HEK293 (cell line): ENCODE measurements around the gene LTN1.
A peak's percentile ranks its signal among the peaks of the same experiment; 100 is the strongest.

ENCODE experiments used
- CTCF ChIA-PET: fragments of 350-600 bp; formaldehyde crosslinking; extraction: SDS; loops from one replicate; lab custom pipeline; 2021; ENCODE audit warnings: antibody characterized with exemption; lab: Yijun Ruan, JAX
- POLR2A ChIA-PET: fragments of 300-600 bp; formaldehyde crosslinking; extraction: SDS; loops from one replicate; lab custom pipeline; 2020; ENCODE audit warnings: antibody characterized with exemption, inconsistent platforms; lab: Yijun Ruan, JAX
- H3K27ac ChIP-seq: fragments of 200-500 bp; sonication (Bioruptor generic); 2 replicates; pipeline ENCODE4 v1.5.1; 2014; ENCODE audit warnings: low read depth, low read length, control low read depth, inconsistent platforms; ENCODE audit errors: extremely low read depth
- H3K36me3 ChIP-seq, 2 experiments: fragments of 200-500 bp in 1 of 2; sonication (Bioruptor generic) in 1 of 2; 1 replicate in 1 of 2; 2 replicates in 1 of 2; pipeline ENCODE4 v1.5.1; 2014 to 2017; ENCODE audit warnings: inconsistent platforms in 2 of 2, low read length in 2 of 2; ENCODE audit not compliant: control insufficient read depth in 2 of 2, insufficient read depth in 1 of 2
- H3K4me1 ChIP-seq: fragments of 200-500 bp; sonication (Bioruptor generic); 2 replicates; pipeline ENCODE4 v1.5.1; 2014; ENCODE audit warnings: mild to moderate bottlenecking, low read length, inconsistent platforms; ENCODE audit not compliant: control insufficient read depth, insufficient read depth
- H3K4me3 ChIP-seq: 2 replicates; pipeline ENCODE4 v1.5.1; 2011; ENCODE audit warnings: low read depth, mild to moderate bottlenecking, control low read depth, low read length, moderate library complexity
- H3K9me3 ChIP-seq: fragments of 200-500 bp; sonication (Bioruptor generic); 2 replicates; pipeline ENCODE4 v1.5.1; 2014; ENCODE audit warnings: low read depth, low read length, inconsistent platforms; ENCODE audit not compliant: control insufficient read depth, insufficient read depth
- BCL11B ChIP-seq: fragments of 450-650 bp; formaldehyde crosslinking; IDR thresholded peaks from 2 replicates; pipeline ENCODE4 v1.5.1; 2016; ENCODE audit warnings: low read depth, missing biosample characterization, missing genetic modification characterization
- FEZF1 ChIP-seq: fragments of 450-650 bp; formaldehyde crosslinking; IDR thresholded peaks from 2 replicates; pipeline ENCODE4 v1.5.1; 2016; ENCODE audit warnings: missing biosample characterization, missing genetic modification characterization
- GLIS2 ChIP-seq: fragments of 450-650 bp; formaldehyde crosslinking; IDR thresholded peaks from 2 replicates; pipeline ENCODE4 v1.5.1; 2016; ENCODE audit warnings: missing biosample characterization, missing genetic modification characterization
- MEIS1 ChIP-seq: sonication (generic); formaldehyde crosslinking; IDR thresholded peaks from 2 replicates; pipeline ENCODE4 v1.8.1; 2022; ENCODE audit warnings: missing genetic modification reagents, mild to moderate bottlenecking, borderline replicate concordance
- MYNN ChIP-seq: fragments of 450-650 bp; formaldehyde crosslinking; IDR thresholded peaks from 2 replicates; pipeline ENCODE4 v1.5.1; 2016; ENCODE audit warnings: missing biosample characterization, missing genetic modification characterization, borderline replicate concordance
- SP2 ChIP-seq: fragments of 450-650 bp; formaldehyde crosslinking; IDR thresholded peaks from 2 replicates; pipeline ENCODE4 v1.5.1; 2016; ENCODE audit warnings: missing biosample characterization, missing genetic modification characterization
- YY2 ChIP-seq: fragments of 450-650 bp; formaldehyde crosslinking; IDR thresholded peaks from 2 replicates; pipeline ENCODE4 v1.5.1; 2016; ENCODE audit warnings: missing biosample characterization, missing genetic modification characterization
- ZBTB7A ChIP-seq: fragments of 450-650 bp; formaldehyde crosslinking; IDR thresholded peaks from 2 replicates; pipeline ENCODE4 v1.5.1; 2016; ENCODE audit warnings: low read depth, missing biosample characterization, missing genetic modification characterization
- ZFP37 ChIP-seq: fragments of 450-650 bp; formaldehyde crosslinking; IDR thresholded peaks from 2 replicates; pipeline ENCODE4 v1.5.1; 2016; ENCODE audit warnings: missing biosample characterization, missing genetic modification characterization
- ZNF221 ChIP-seq: fragments of 450-650 bp; formaldehyde crosslinking; IDR thresholded peaks from 2 replicates; pipeline ENCODE4 v1.5.1; 2017; ENCODE audit warnings: missing biosample characterization, missing genetic modification characterization, borderline replicate concordance
- ZNF354C ChIP-seq: fragments of 450-650 bp; formaldehyde crosslinking; IDR thresholded peaks from 2 replicates; pipeline ENCODE4 v1.5.1; 2016; ENCODE audit warnings: missing biosample characterization, missing genetic modification characterization, low read depth, borderline replicate concordance
- ZNF37A ChIP-seq: fragments of 450-650 bp; IDR thresholded peaks from 2 replicates; pipeline ENCODE4 v1.5.1; 2018; ENCODE audit warnings: missing biosample characterization, missing genetic modification characterization
- ZNF473 ChIP-seq: fragments of 450-650 bp; formaldehyde crosslinking; IDR thresholded peaks from 2 replicates; pipeline ENCODE4 v1.5.1; 2017; ENCODE audit warnings: missing biosample characterization, missing genetic modification characterization
- ZNF514 ChIP-seq: fragments of 450-650 bp; formaldehyde crosslinking; IDR thresholded peaks from 2 replicates; pipeline ENCODE4 v1.5.1; 2016; ENCODE audit warnings: missing biosample characterization, missing genetic modification characterization
- ZNF558 ChIP-seq: fragments of 450-650 bp; formaldehyde crosslinking; IDR thresholded peaks from 2 replicates; pipeline ENCODE4 v1.5.1; 2016; ENCODE audit warnings: missing biosample characterization, missing genetic modification characterization
- ZNF623 ChIP-seq: fragments of 450-650 bp; formaldehyde crosslinking; IDR thresholded peaks from 2 replicates; pipeline ENCODE4 v1.5.1; 2016; ENCODE audit warnings: missing biosample characterization, missing genetic modification characterization
- ZNF658 ChIP-seq: fragments of 450-650 bp; formaldehyde crosslinking; IDR thresholded peaks from 2 replicates; pipeline ENCODE4; 2016; ENCODE audit warnings: missing biosample characterization, missing genetic modification characterization
- ZNF701 ChIP-seq: fragments of 450-650 bp; formaldehyde crosslinking; IDR thresholded peaks from 2 replicates; pipeline ENCODE4 v1.5.1; 2016; ENCODE audit warnings: missing biosample characterization, missing genetic modification characterization
- ZNF785 ChIP-seq: fragments of 450-650 bp; formaldehyde crosslinking; IDR thresholded peaks from 2 replicates; pipeline ENCODE4 v1.5.1; 2016; ENCODE audit warnings: missing biosample characterization, missing genetic modification characterization
- ZNF791 ChIP-seq: fragments of 450-650 bp; formaldehyde crosslinking; IDR thresholded peaks from 2 replicates; pipeline ENCODE4 v1.5.1; 2016; ENCODE audit warnings: missing biosample characterization, missing genetic modification characterization
- ZNF843 ChIP-seq: fragments of 450-650 bp; formaldehyde crosslinking; IDR thresholded peaks from 2 replicates; pipeline ENCODE4 v1.5.1; 2016; ENCODE audit warnings: missing biosample characterization, missing genetic modification characterization
- ZXDB ChIP-seq: fragments of 450-650 bp; formaldehyde crosslinking; IDR thresholded peaks from 2 replicates; pipeline ENCODE4 v1.5.1; 2016; ENCODE audit warnings: missing biosample characterization, missing genetic modification characterization
- TF ChIP-seq, protein P1 (sequence below): fragments of 450-650 bp; formaldehyde crosslinking; IDR thresholded peaks from 2 replicates; pipeline ENCODE4 v1.5.1; 2016; ENCODE audit warnings: missing biosample characterization, missing genetic modification characterization
- TF ChIP-seq, protein P2 (sequence below): fragments of 450-650 bp; IDR thresholded peaks from 2 replicates; pipeline ENCODE4 v1.5.1; 2018; ENCODE audit warnings: missing biosample characterization, mild to moderate bottlenecking, missing genetic modification characterization
- TF ChIP-seq, protein P3 (sequence below): fragments of 450-650 bp; formaldehyde crosslinking; IDR thresholded peaks from 2 replicates; pipeline ENCODE4 v1.5.1; 2016; ENCODE audit warnings: missing biosample characterization, missing genetic modification characterization
- TF ChIP-seq, protein P4 (sequence below): fragments of 450-650 bp; formaldehyde crosslinking; IDR thresholded peaks from 2 replicates; pipeline ENCODE4 v1.5.1; 2016; ENCODE audit warnings: missing biosample characterization, missing genetic modification characterization
- TF ChIP-seq, protein P5 (sequence below): fragments of 450-650 bp; formaldehyde crosslinking; IDR thresholded peaks from 2 replicates; pipeline ENCODE4 v1.5.1; 2016; ENCODE audit warnings: missing biosample characterization, missing genetic modification characterization
- TF ChIP-seq, protein P6 (sequence below): fragments of 450-650 bp; formaldehyde crosslinking; IDR thresholded peaks from 2 replicates; pipeline ENCODE4 v1.5.1; 2017; ENCODE audit warnings: missing biosample characterization, missing genetic modification characterization
- TF ChIP-seq, protein P7 (sequence below): fragments of 450-650 bp; formaldehyde crosslinking; IDR thresholded peaks from 2 replicates; pipeline ENCODE4 v1.5.1; 2017; ENCODE audit warnings: missing biosample characterization, missing genetic modification characterization

Gene LTN1

DNA sequence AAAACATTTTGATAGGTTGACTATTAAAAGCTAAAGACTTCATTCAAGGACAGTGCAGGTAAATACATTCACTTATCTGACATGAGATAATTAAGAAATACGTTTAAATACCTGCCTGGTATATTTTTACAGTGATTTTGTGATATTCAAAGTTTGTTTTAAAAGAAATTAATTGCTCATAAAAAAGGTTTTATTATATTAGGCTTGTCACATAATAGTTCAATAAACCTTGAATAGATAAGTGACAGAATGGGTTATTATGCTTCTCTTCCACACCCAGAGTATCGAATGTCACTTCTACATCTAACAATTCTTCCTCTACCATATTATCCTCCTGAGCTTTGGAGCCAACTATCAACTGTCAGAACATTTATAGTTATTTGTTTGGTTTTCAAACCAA lies 60.0 kb downstream of the LTN1 start:
- Histone ChIP-seq H3K36me3 (peaks cover 24 to 28% of the 10 kb centered on the region in 2 experiments), H3K27ac (no peak overlapping the region)
- POLR2A ChIA-PET: no interaction called here
- TF ChIP-seq ZNF514 (no peak), ZNF354C (tag by site-specific recombination) (no peak), YY2 (no peak), ZNF473 (tag by site-specific recombination) (no peak), MYNN (no peak), BCL11B (tag by site-specific recombination) (peak; percentile 53), ZNF558 (no peak), ZXDB (peak; percentile 49; the same call in 1 of the 2 replicates), ZNF791 (tag by site-specific recombination) (no peak), ZFP37 (no peak), ZNF37A (tag by site-specific recombination) (no peak), ZNF785 (tag by site-specific recombination) (no peak), FEZF1 (peak; percentile 61), ZBTB7A (tag by site-specific recombination) (no peak), ZNF221 (tag by site-specific recombination) (no peak), ZNF658 (tag by site-specific recombination) (no peak), SP2 (tag by site-specific recombination) (no peak), ZNF843 (tag by site-specific recombination) (peak; percentile 80), ZNF701 (no peak), ZNF623 (tag by site-specific recombination) (no peak), MEIS1 (CRISPR knock-in tag) (no peak), GLIS2 (tag by site-specific recombination) (no peak)
- TF ChIP-seq, protein P1, sequence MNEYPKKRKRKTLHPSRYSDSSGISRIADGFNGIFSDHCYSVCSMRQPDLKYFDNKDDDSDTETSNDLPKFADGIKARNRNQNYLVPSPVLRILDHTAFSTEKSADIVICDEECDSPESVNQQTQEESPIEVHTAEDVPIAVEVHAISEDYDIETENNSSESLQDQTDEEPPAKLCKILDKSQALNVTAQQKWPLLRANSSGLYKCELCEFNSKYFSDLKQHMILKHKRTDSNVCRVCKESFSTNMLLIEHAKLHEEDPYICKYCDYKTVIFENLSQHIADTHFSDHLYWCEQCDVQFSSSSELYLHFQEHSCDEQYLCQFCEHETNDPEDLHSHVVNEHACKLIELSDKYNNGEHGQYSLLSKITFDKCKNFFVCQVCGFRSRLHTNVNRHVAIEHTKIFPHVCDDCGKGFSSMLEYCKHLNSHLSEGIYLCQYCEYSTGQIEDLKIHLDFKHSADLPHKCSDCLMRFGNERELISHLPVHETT (tag by site-specific recombination): no peak
- TF ChIP-seq, protein P2, sequence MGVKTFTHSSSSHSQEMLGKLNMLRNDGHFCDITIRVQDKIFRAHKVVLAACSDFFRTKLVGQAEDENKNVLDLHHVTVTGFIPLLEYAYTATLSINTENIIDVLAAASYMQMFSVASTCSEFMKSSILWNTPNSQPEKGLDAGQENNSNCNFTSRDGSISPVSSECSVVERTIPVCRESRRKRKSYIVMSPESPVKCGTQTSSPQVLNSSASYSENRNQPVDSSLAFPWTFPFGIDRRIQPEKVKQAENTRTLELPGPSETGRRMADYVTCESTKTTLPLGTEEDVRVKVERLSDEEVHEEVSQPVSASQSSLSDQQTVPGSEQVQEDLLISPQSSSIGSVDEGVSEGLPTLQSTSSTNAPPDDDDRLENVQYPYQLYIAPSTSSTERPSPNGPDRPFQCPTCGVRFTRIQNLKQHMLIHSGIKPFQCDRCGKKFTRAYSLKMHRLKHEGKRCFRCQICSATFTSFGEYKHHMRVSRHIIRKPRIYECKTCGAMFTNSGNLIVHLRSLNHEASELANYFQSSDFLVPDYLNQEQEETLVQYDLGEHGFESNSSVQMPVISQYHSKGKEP (tag by site-specific recombination): no peak
- TF ChIP-seq, protein P3, sequence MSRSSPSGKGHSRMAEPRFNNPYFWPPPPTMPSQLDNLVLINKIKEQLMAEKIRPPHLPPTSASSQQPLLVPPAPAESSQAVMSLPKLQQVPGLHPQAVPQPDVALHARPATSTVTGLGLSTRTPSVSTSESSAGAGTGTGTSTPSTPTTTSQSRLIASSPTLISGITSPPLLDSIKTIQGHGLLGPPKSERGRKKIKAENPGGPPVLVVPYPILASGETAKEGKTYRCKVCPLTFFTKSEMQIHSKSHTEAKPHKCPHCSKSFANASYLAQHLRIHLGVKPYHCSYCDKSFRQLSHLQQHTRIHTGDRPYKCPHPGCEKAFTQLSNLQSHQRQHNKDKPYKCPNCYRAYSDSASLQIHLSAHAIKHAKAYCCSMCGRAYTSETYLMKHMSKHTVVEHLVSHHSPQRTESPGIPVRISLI (tag by site-specific recombination): no peak
- TF ChIP-seq, protein P4, sequence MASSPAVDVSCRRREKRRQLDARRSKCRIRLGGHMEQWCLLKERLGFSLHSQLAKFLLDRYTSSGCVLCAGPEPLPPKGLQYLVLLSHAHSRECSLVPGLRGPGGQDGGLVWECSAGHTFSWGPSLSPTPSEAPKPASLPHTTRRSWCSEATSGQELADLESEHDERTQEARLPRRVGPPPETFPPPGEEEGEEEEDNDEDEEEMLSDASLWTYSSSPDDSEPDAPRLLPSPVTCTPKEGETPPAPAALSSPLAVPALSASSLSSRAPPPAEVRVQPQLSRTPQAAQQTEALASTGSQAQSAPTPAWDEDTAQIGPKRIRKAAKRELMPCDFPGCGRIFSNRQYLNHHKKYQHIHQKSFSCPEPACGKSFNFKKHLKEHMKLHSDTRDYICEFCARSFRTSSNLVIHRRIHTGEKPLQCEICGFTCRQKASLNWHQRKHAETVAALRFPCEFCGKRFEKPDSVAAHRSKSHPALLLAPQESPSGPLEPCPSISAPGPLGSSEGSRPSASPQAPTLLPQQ (tag by site-specific recombination): no peak
- TF ChIP-seq, protein P5, sequence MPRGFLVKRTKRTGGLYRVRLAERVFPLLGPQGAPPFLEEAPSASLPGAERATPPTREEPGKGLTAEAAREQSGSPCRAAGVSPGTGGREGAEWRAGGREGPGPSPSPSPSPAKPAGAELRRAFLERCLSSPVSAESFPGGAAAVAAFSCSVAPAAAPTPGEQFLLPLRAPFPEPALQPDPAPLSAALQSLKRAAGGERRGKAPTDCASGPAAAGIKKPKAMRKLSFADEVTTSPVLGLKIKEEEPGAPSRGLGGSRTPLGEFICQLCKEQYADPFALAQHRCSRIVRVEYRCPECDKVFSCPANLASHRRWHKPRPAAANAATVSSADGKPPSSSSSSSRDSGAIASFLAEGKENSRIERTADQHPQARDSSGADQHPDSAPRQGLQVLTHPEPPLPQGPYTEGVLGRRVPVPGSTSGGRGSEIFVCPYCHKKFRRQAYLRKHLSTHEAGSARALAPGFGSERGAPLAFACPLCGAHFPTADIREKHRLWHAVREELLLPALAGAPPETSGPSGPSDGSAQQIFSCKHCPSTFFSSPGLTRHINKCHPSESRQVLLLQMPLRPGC (tag by site-specific recombination): no peak
- TF ChIP-seq, protein P6, sequence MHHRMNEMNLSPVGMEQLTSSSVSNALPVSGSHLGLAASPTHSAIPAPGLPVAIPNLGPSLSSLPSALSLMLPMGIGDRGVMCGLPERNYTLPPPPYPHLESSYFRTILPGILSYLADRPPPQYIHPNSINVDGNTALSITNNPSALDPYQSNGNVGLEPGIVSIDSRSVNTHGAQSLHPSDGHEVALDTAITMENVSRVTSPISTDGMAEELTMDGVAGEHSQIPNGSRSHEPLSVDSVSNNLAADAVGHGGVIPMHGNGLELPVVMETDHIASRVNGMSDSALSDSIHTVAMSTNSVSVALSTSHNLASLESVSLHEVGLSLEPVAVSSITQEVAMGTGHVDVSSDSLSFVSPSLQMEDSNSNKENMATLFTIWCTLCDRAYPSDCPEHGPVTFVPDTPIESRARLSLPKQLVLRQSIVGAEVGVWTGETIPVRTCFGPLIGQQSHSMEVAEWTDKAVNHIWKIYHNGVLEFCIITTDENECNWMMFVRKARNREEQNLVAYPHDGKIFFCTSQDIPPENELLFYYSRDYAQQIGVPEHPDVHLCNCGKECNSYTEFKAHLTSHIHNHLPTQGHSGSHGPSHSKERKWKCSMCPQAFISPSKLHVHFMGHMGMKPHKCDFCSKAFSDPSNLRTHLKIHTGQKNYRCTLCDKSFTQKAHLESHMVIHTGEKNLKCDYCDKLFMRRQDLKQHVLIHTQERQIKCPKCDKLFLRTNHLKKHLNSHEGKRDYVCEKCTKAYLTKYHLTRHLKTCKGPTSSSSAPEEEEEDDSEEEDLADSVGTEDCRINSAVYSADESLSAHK (tag by site-specific recombination): peak; percentile 27; the same call in 1 of the 2 replicates
- TF ChIP-seq, protein P7, sequence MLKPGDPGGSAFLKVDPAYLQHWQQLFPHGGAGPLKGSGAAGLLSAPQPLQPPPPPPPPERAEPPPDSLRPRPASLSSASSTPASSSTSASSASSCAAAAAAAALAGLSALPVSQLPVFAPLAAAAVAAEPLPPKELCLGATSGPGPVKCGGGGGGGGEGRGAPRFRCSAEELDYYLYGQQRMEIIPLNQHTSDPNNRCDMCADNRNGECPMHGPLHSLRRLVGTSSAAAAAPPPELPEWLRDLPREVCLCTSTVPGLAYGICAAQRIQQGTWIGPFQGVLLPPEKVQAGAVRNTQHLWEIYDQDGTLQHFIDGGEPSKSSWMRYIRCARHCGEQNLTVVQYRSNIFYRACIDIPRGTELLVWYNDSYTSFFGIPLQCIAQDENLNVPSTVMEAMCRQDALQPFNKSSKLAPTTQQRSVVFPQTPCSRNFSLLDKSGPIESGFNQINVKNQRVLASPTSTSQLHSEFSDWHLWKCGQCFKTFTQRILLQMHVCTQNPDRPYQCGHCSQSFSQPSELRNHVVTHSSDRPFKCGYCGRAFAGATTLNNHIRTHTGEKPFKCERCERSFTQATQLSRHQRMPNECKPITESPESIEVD (tag by site-specific recombination): peak; percentile 55; the same call in 1 of the 2 replicates

More for the DNA sequence above, 60.0 kb downstream of the LTN1 start:
- Histone ChIP-seq H3K4me3 (no peak overlapping the region), H3K4me1 (peaks cover 11% of the 10 kb centered on the region; the same call in 1 of the 2 replicates), H3K9me3 (no peaks in the 10 kb centered on the region)
- CTCF ChIA-PET: interaction anchor here (0.8 kb wide), 1 partner anchor 43 kb away, joined by 4 read pairs; no protein-coding TSS in a partner anchor
